Mesothelial cell of epicardium (in vitro differentiated cells): ENCODE results near the gene EHD2. TPM values are rescaled to one million over a fixed set of nuclear protein-coding genes. Genes with fewer than 3 reads are reported as not detected.
"Not testable (repeated sequence)": the region's sequence is repeated elsewhere in the genome, so short reads cannot be mapped to it uniquely, and the experiment has no call there.

ENCODE experiments used
- DNase-seq, 2 experiments: peaks; one replicate each; pipeline ENCODE4 v3.0.0; 2021; ENCODE audit warnings: low spot score in 2 of 2; ENCODE audit not compliant: unreplicated experiment in 2 of 2
- H3K27ac Mint-ChIP-seq: 2 replicates; pipeline ENCODE4 v1.8.0; 2021; ENCODE audit warnings: mixed read lengths
- H3K27me3 Mint-ChIP-seq: 2 replicates; pipeline ENCODE4 v1.8.0; 2021; ENCODE audit warnings: low read depth, mixed read lengths
- H3K36me3 Mint-ChIP-seq: 2 replicates; pipeline ENCODE4 v1.8.0; 2021; ENCODE audit warnings: mixed read lengths
- H3K4me1 Mint-ChIP-seq: 2 replicates; pipeline ENCODE4 v1.8.0; 2021; ENCODE audit warnings: mixed read lengths
- H3K4me3 Mint-ChIP-seq: 2 replicates; pipeline ENCODE4 v1.8.0; 2021; ENCODE audit warnings: mild to moderate bottlenecking, moderate library complexity, mixed read lengths
- H3K9me3 Mint-ChIP-seq: 2 replicates; pipeline ENCODE4 v1.8.0; 2021; ENCODE audit warnings: mixed read lengths
- total RNA-seq: library from RNA; stranded (reverse); gene quantifications from 3 replicates; pipeline ENCODE4 v1.2.1, GENCODE V29; 2021
- TF ChIP-seq, protein P1 (sequence below): fragments of 200-600 bp; sonication (generic); IDR thresholded peaks from one replicate; pipeline ENCODE4 v1.5.0; 2021; ENCODE audit warnings: antibody characterized with exemption; ENCODE audit not compliant: unreplicated experiment

EHD2 gene
- total RNA-seq, 1 donor from 2014 or later, result 39.2 TPM

- H3K27ac Mint-ChIP-seq, result no peak overlapping the region
- H3K27me3 Mint-ChIP-seq, result no peaks in the 10 kb centered on the region
- H3K4me3 Mint-ChIP-seq, result no peak overlapping the region
- peaks cover 23% of the 10 kb centered on the region for H3K36me3 Mint-ChIP-seq
- H3K9me3 Mint-ChIP-seq, result peaks cover 4% of the 10 kb centered on the region
- H3K4me1 Mint-ChIP-seq, result no peaks in the 10 kb centered on the region
- TF ChIP-seq, protein P1, sequence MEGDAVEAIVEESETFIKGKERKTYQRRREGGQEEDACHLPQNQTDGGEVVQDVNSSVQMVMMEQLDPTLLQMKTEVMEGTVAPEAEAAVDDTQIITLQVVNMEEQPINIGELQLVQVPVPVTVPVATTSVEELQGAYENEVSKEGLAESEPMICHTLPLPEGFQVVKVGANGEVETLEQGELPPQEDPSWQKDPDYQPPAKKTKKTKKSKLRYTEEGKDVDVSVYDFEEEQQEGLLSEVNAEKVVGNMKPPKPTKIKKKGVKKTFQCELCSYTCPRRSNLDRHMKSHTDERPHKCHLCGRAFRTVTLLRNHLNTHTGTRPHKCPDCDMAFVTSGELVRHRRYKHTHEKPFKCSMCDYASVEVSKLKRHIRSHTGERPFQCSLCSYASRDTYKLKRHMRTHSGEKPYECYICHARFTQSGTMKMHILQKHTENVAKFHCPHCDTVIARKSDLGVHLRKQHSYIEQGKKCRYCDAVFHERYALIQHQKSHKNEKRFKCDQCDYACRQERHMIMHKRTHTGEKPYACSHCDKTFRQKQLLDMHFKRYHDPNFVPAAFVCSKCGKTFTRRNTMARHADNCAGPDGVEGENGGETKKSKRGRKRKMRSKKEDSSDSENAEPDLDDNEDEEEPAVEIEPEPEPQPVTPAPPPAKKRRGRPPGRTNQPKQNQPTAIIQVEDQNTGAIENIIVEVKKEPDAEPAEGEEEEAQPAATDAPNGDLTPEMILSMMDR, result no peak
- no peak for DNase-seq
These were observed 48.9 kb downstream of the EHD2 start for GRCh38 chr19:47762151-47762550.

GRCh38 chr19:47762615-47763308, 49.5 kb downstream of the EHD2 start:
- TF ChIP-seq, protein P1, result no peak
- H3K4me3 Mint-ChIP-seq, result no peak overlapping the region
- peaks cover 4% of the 10 kb centered on the region for H3K9me3 Mint-ChIP-seq
- peaks cover 18% of the 10 kb centered on the region for H3K36me3 Mint-ChIP-seq
- H3K27me3 Mint-ChIP-seq, result no peaks in the 10 kb centered on the region
- H3K4me1 Mint-ChIP-seq, result no peaks in the 10 kb centered on the region
- no peak for DNase-seq
- H3K27ac Mint-ChIP-seq, result no peak overlapping the region

DNA sequence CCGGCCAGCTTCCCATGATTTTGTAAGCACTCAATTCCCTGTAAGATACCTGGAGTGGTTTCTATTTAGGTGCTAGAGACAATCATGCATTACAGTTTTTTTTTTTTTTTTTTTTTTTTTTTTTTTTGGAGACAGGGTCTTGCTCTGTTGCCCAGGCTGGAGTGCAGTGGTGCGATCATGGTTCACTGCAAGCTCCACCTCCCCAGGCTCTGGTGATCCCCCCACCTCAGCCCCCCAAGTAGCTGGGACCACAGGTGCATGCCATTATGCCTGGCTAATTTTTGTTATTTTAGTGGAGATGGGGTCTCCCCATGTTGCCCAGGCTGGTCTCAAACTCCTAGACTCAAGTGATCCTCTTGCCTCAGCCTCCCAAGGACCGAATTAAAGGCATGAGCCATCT, 51.5 kb downstream of the EHD2 start:
- H3K27ac Mint-ChIP-seq, H3K9me3 Mint-ChIP-seq: not testable (repeated sequence)

GRCh38 chr19:47765523-47766358, 52.5 kb downstream of the EHD2 start:
- H3K27me3 Mint-ChIP-seq, result no peaks in the 10 kb centered on the region
- TF ChIP-seq, protein P1, result peak; percentile 63
- H3K9me3 Mint-ChIP-seq, result no peaks in the 10 kb centered on the region
- no peak overlapping the region for H3K27ac Mint-ChIP-seq
- DNase-seq, result peak in 1 of 2 experiments; percentile 74
- peaks cover 8% of the 10 kb centered on the region for H3K4me1 Mint-ChIP-seq
- H3K36me3 Mint-ChIP-seq, result no peaks in the 10 kb centered on the region
- no peak overlapping the region for H3K4me3 Mint-ChIP-seq

More for the DNA sequence above, 51.5 kb downstream of the EHD2 start:
- DNase-seq, H3K36me3 Mint-ChIP-seq, H3K4me1 Mint-ChIP-seq, H3K27me3 Mint-ChIP-seq, H3K4me3 Mint-ChIP-seq: not testable (repeated sequence)

GRCh38 chr19:47766359-47766620, 53.1 kb downstream of the EHD2 start:
- Mint-ChIP-seq H3K9me3 (no peaks in the 10 kb centered on the region), H3K4me1 (peaks cover 8% of the 10 kb centered on the region), H3K36me3 (no peaks in the 10 kb centered on the region), H3K4me3 (no peak overlapping the region), H3K27ac (no peak overlapping the region), H3K27me3 (no peaks in the 10 kb centered on the region)
- no peak for DNase-seq
- TF ChIP-seq, protein P1, result no peak

- Mint-ChIP-seq H3K4me1 (peaks cover 8% of the 10 kb centered on the region), H3K9me3 (no peaks in the 10 kb centered on the region), H3K27ac (no peak overlapping the region), H3K36me3 (no peaks in the 10 kb centered on the region), H3K27me3 (no peaks in the 10 kb centered on the region), H3K4me3 (no peak overlapping the region)
- TF ChIP-seq, protein P1, result no peak
- DNase-seq, result no peak
These were observed 53.4 kb downstream of the EHD2 start for GRCh38 chr19:47766670-47767069.
